ENCODE results near the gene SLC2A8. TPM values are rescaled to one million over a fixed set of nuclear protein-coding genes. Genes with fewer than 3 reads are reported as not detected.

SLC2A8 gene
- total and polyA plus RNA-seq, 9 donors = 6.2 to 21.2 (median 17.8) TPM

DNA sequence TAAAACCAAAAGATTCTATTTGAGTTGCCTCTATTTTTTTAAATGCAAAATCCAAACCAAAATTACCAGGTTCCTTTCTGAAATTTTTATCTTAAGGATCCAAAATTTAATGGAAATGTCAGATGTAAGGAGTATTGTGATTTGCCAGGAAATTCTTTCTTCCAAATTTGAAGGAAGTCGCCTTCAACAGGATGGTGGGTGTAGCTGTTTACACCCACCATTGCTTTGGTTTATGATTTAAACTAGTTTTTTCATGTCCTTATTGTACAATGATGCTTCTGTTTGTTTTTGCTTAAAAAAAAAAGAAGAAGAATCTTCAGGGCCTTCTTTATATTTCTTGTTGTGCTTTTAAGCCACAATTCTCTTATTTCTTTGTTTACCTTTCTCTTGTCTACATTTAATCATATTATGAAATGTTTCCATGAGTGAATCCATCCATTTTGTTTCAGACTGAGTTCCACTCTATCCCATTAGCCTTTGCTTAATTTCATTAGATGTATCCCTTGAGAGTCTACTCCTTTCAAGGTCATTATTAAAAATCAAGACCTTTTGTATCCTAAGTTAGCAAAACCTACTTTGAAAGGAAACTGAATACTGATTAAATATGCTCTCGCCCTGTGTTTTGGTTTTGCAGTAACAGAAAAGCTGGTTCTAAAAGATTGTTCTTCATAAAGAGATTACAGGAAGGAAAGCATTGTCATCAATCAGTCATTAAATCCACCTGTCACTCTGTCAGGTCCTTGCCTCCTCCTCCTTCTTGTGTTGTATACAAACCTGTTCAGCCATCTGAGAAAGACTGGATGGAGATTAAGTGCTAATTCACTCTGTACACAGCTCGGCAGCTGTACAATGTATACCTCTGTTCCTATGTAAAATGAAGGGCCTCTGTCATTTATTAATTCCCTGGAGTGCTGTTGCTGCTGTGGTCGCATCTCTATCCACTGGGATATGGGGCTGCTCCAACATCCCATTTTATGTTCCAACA, 45.5 kb upstream of the SLC2A8 start:
- no peak overlapping the region for H3K4me3 ChIP-seq
- no peaks in the 10 kb centered on the region for H3K27me3 ChIP-seq
- intact Hi-C loops (cut with DNase I) = no loop called here
- H3K4me1 ChIP-seq (ENCODE audit: insufficient read depth) = no peaks in the 10 kb centered on the region
- no peaks in the 10 kb centered on the region for H3K9me3 ChIP-seq
- no peak for DNase-seq
- 81 to 85% (median 82%) methylated on average over 4 of the region's 4 CpGs for WGBS, 3 donors
- no peak overlapping the region for H3K27ac ChIP-seq
- no peaks in the 10 kb centered on the region for H3K36me3 ChIP-seq
- TF ChIP-seq EP300 (IDR thresholded peaks at IDR 0.05) (no peak), POLR2A (IDR thresholded peaks at IDR 0.05) (no peak)
- TF ChIP-seq, protein P1, sequence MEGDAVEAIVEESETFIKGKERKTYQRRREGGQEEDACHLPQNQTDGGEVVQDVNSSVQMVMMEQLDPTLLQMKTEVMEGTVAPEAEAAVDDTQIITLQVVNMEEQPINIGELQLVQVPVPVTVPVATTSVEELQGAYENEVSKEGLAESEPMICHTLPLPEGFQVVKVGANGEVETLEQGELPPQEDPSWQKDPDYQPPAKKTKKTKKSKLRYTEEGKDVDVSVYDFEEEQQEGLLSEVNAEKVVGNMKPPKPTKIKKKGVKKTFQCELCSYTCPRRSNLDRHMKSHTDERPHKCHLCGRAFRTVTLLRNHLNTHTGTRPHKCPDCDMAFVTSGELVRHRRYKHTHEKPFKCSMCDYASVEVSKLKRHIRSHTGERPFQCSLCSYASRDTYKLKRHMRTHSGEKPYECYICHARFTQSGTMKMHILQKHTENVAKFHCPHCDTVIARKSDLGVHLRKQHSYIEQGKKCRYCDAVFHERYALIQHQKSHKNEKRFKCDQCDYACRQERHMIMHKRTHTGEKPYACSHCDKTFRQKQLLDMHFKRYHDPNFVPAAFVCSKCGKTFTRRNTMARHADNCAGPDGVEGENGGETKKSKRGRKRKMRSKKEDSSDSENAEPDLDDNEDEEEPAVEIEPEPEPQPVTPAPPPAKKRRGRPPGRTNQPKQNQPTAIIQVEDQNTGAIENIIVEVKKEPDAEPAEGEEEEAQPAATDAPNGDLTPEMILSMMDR (IDR thresholded peaks at IDR 0.05) = no peak

DNA sequence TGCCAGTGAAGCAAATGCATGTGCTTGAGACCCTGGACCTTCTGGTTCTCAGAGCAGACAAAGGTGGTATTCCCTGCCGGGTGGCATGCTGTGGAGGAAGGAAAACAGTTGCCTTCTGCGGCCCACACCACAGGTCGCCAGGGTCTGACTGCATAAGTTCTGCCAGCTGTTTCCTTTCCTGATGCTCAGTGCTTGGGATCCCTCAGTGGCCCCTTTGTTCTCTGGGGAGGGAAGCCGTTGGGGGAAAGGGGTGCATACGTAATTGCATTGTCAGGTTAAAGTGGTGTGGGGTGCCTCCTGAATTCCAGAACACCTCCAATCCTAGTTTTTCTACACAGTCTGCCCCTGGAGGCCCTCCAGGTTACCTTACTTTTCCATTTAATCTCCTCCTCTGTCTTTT, 43.1 kb upstream of the SLC2A8 start:
- no peaks in the 10 kb centered on the region for H3K27me3 ChIP-seq
- WGBS, 3 donors = 82 to 83% (median 83%) methylated on average over 5 of the region's 5 CpGs
- intact Hi-C loops (cut with DNase I) = no loop called here
- no peaks in the 10 kb centered on the region for H3K9me3 ChIP-seq
- H3K36me3 ChIP-seq = no peaks in the 10 kb centered on the region
- no peaks in the 10 kb centered on the region for H3K4me1 ChIP-seq (ENCODE audit: insufficient read depth)
- TF ChIP-seq EP300 (IDR thresholded peaks at IDR 0.05) = no peak
- no peak overlapping the region for H3K27ac ChIP-seq
- no peak overlapping the region for H3K4me3 ChIP-seq
- DNase-seq = no peak

DNA sequence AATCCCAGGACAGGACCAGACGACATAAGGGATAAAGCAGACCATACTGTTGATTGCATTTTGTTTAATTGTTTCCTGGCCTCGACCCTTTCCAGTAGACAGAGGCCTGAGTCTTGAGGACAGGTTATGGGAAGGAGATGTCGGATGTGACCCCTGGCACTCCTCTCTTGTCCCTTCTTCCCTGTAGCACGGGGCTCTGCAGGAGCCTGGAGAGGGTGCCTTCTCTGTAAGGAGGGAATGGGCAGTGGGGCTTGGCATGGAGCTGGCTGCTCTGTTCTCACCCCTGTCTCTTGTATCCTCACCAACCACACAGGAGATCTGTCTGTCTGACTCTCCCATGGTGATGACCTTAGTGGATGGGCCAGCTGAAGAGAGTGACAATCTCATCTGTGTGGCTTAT, 40.1 kb upstream of the SLC2A8 start:
- H3K4me3 ChIP-seq = no peak overlapping the region
- no peak overlapping the region for H3K27ac ChIP-seq
- no peaks in the 10 kb centered on the region for H3K4me1 ChIP-seq (ENCODE audit: insufficient read depth)
- no peaks in the 10 kb centered on the region for H3K9me3 ChIP-seq
- H3K36me3 ChIP-seq = no peaks in the 10 kb centered on the region
- no peaks in the 10 kb centered on the region for H3K27me3 ChIP-seq
- intact Hi-C loops (cut with DNase I) = no loop called here
- DNase-seq = no peak
- TF ChIP-seq, protein P1 (IDR thresholded peaks at IDR 0.05) = no peak
- TF ChIP-seq POLR2A (IDR thresholded peaks at IDR 0.05) = no peak
- TF ChIP-seq EP300 (IDR thresholded peaks at IDR 0.05) = no peak
- 87 to 92% (median 89%) methylated on average over 4 of the region's 4 CpGs for WGBS, 3 donors

DNA sequence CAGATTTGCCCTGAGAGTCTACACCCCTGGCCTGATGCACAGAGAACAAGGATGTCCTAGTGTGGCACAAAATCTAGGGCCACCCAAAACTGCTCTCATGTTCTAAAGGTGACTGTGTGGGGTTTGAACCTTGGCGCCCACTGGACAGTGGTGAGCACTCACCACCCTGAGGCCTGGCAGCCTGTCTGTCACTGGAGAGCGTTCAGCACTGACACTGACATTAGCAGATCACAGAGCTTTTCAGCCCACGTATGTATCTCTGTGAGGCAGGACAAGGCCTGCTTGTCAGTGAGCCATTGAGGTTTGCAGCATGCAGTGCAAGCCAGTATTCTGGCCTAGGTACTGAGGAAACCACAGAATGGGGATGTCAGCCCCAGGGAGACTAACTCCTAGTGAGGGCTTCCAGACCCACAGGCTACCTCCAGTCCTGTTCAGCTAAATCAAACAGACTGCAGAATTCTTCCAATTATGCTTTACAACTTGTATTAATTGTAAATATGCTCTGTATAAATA, 38.9 kb upstream of the SLC2A8 start:
- H3K27ac ChIP-seq = no peak overlapping the region
- 82 to 97% (median 87%) methylated on average over 3 of the region's 3 CpGs for whole genome bisulfite sequencing, 3 donors

More for the DNA sequence above, 38.9 kb upstream of the SLC2A8 start:
- Histone ChIP-seq H3K36me3 (no peaks in the 10 kb centered on the region), H3K4me3 (no peak overlapping the region), H3K27me3 (no peaks in the 10 kb centered on the region), H3K9me3 (no peaks in the 10 kb centered on the region), H3K4me1 (ENCODE audit: insufficient read depth) (no peaks in the 10 kb centered on the region)
- TF ChIP-seq EP300 (IDR thresholded peaks at IDR 0.05) (no peak), POLR2A (IDR thresholded peaks at IDR 0.05) (no peak)
- TF ChIP-seq, protein P1 (IDR thresholded peaks at IDR 0.05) = no peak
- DNase-seq = no peak
- intact Hi-C loops (cut with DNase I) = no loop called here

All from ovary (tissue), 9 donors.